ENCODE data around the gene GAS7.

- TF ChIP-seq CTCF (conservative IDR thresholded peaks at IDR 0.05 in 1 of 2, IDR thresholded peaks at IDR 0.05 in 1 of 2; ENCODE audit: extremely low read depth in 1 of 2, insufficient read depth in 1 of 2, low read depth in 1 of 2, low read length in 2 of 2) (no peak), EZH2 (IDR thresholded peaks at IDR 0.05; ENCODE audit: borderline replicate concordance, low read length) (no peak)
Observed at GRCh38 chr17:9956474-9957131, 241.8 kb downstream of the GAS7 start.
